Smooth muscle cell (in vitro differentiated cells): ENCODE data around the gene RACK1. TPM values are rescaled to one million over a fixed set of nuclear protein-coding genes. Genes with fewer than 3 reads are reported as not detected.

Experiments used
- DNase-seq: peaks from one replicate; lab custom pipeline; 2025; ENCODE audit not compliant: unreplicated experiment; lab: John Stamatoyannopoulos, UW
- H2AFZ ChIP-seq: fragments of 200-600 bp; sonication (generic); 2 replicates; pipeline ENCODE4 v1.6.0; 2016; ENCODE audit warnings: antibody characterized with exemption, low read depth, mild to moderate bottlenecking
- H3F3A ChIP-seq: fragments of 200-600 bp; sonication (generic); 2 replicates; pipeline ENCODE4 v1.6.0; 2017; ENCODE audit warnings: antibody characterized with exemption, low read depth
- H3K27ac ChIP-seq: fragments of 200-600 bp; sonication (generic); 2 replicates; pipeline ENCODE4 v1.5.1; 2016; ENCODE audit warnings: low read depth, mild to moderate bottlenecking
- H3K27me3 ChIP-seq: fragments of 200-600 bp; sonication (generic); 2 replicates; pipeline ENCODE4 v1.6.1; 2016; ENCODE audit warnings: low read depth, mild to moderate bottlenecking
- H3K36me3 ChIP-seq: fragments of 200-600 bp; sonication (generic); 2 replicates; pipeline ENCODE4 v1.5.1; 2016; ENCODE audit warnings: low read depth
- H3K4me1 ChIP-seq: fragments of 200-600 bp; sonication (generic); 2 replicates; pipeline ENCODE4 v1.5.1; 2016; ENCODE audit warnings: low read depth
- H3K4me2 ChIP-seq: fragments of 200-600 bp; sonication (generic); 2 replicates; pipeline ENCODE4 v1.6.0; 2016; ENCODE audit warnings: mild to moderate bottlenecking
- H3K4me3 ChIP-seq: fragments of 200-600 bp; sonication (generic); 2 replicates; pipeline ENCODE4 v1.5.1; 2016; ENCODE audit warnings: mild to moderate bottlenecking
- H3K79me2 ChIP-seq: fragments of 200-600 bp; sonication (generic); 2 replicates; pipeline ENCODE4 v1.6.0; 2016; ENCODE audit warnings: low read depth, mild to moderate bottlenecking
- H3K9ac ChIP-seq: fragments of 200-600 bp; sonication (generic); 2 replicates; pipeline ENCODE4 v1.6.0; 2016; ENCODE audit warnings: low read depth
- H3K9me3 ChIP-seq: fragments of 200-600 bp; sonication (generic); replicated peaks from 2 replicates; pipeline ENCODE4 v1.5.1; 2016; ENCODE audit warnings: low read depth
- H4K20me1 ChIP-seq: fragments of 200-600 bp; sonication (generic); 2 replicates; pipeline ENCODE4 v1.6.0; 2016; ENCODE audit warnings: low read depth
- CTCF ChIP-seq: fragments of 200-600 bp; sonication (generic); IDR thresholded peaks from 2 replicates; pipeline ENCODE4 v1.5.1; 2017; ENCODE audit warnings: borderline replicate concordance, mild to moderate bottlenecking, antibody characterized with exemption; ENCODE audit not compliant: insufficient read depth, poor library complexity, severe bottlenecking
- WGBS: methylation state at CpG from one replicate; pipeline ENCODE4 v1.1.7; 2016; ENCODE audit warnings: low lambda C conversion rate; 5-methylcytosine and 5-hydroxymethylcytosine counted together
- microRNA-seq: library from miRNA; unstranded; fragments of <30 nt; microRNA quantifications from one replicate; pipeline ENCODE4, GENCODE V29; 2016; ENCODE audit warnings: borderline number of aligned reads
- polyA plus RNA-seq: library from polyadenylated mRNA; unstranded; fragments of >200 nt; fragmentation: Nextera tagmentation; extraction: Ambion mirVana; gene quantifications from 2 replicates; pipeline ENCODE4 v1.2.1, GENCODE V29; 2016
- small RNA-seq: library from RNA; depleted of rRNA; stranded (forward); fragments of <200 nt; gene quantifications from one replicate; pipeline ENCODE3, GENCODE V24; 2014
- total RNA-seq: library from RNA; depleted of rRNA; stranded (reverse); fragments of >200 nt; gene quantifications from 2 replicates; pipeline ENCODE4 v1.2.3, GENCODE V29; 2014

Gene RACK1
- total and polyA plus RNA-seq, 2 experiments from 2014 or later = 617 to 2,098 TPM

DNA sequence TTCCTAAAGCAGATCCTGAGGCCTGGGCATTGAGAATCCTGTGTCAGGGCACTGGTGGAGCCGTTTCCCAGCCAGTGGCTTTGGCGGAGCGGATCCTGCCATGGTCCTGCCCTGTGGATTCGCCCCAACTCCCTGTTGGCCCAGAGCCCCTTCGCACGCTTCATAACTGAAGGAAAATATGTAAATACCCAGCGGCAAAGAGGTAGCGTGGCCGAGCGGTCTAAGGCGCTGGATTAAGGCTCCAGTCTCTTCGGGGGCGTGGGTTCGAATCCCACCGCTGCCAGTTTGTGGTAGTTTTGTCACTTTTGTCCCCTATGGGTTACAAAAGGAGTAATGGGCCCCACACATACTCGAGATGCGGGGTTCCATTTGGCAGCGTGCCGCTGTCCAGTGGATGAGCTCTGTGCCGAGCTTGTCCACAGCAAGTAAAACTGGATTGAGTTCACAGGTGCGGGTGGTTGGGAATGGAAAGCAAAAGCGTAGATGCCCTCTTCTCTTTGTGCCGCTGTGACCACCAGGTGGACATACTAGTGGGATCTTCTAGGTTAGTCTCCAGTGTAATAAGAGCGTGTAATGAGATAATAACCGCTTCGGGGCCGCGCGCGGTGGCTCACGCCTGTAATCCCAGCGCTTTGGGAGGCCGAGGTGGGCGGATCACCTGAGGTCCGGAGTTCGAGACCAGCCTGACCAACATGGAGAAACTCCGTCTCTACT, 56.0 kb downstream of the RACK1 start:
- WGBS = 2% methylated on average over 36 of the region's 37 CpGs
- Histone ChIP-seq H3K27me3 (no peaks in the 10 kb centered on the region), H3K36me3 (no peaks in the 10 kb centered on the region), H3K4me3 (peak overlapping the region; percentile 73), H3K9me3 (no peaks in the 10 kb centered on the region), H2AFZ (peak overlapping the region; percentile 74), H3K4me2 (peak overlapping the region; percentile 81), H3K79me2 (no peaks in the 10 kb centered on the region), H3K9ac (peak overlapping the region; percentile 50), H4K20me1 (no peaks in the 10 kb centered on the region), H3K27ac (peak overlapping the region; percentile 82), H3K4me1 (peaks cover 8% of the 10 kb centered on the region), H3F3A (peaks cover 3% of the 10 kb centered on the region)
- TF ChIP-seq CTCF = peak; percentile 40
- DNase-seq = no peak

- TF ChIP-seq CTCF = no peak
- Histone ChIP-seq H3K36me3 (no peaks in the 10 kb centered on the region), H3K4me1 (peaks cover 4% of the 10 kb centered on the region), H4K20me1 (no peaks in the 10 kb centered on the region), H3K4me2 (peak overlapping the region; percentile 81), H3K9ac (peak overlapping the region; percentile 50), H3K27me3 (no peaks in the 10 kb centered on the region), H2AFZ (peak overlapping the region; percentile 74), H3K4me3 (peak overlapping the region; percentile 73), H3F3A (peaks cover 3% of the 10 kb centered on the region), H3K79me2 (no peaks in the 10 kb centered on the region), H3K9me3 (no peaks in the 10 kb centered on the region), H3K27ac (peak overlapping the region; percentile 82)
- 27% methylated on average over 8 of the region's 8 CpGs for WGBS
- DNase-seq = no peak
Observed at GRCh38 chr5:181186986-181187499, 56.7 kb downstream of the RACK1 start.

Small RNAs within 50 kb of the gene (microRNA-seq; reads per million reads assigned to microRNA genes)
- gene MIR4638 = 2.9 reads per million

Small RNAs within 50 kb of the gene (small RNA-seq; reads per million reads assigned to genes)
- not detected for gene MIR4638
- not detected for gene SNORD95
- gene SNORD96A = not detected

Other genes starting within 250 kb of the RACK1 start
- gene BTNL9, start 203.6 kb downstream of the RACK1 start, total RNA-seq = not detected in 2 replicates
- gene BTNL9, start 203.6 kb downstream of the RACK1 start, polyA plus RNA-seq = not detected in 2 replicates
- gene OR2V1, start 112.7 kb downstream of the RACK1 start, total RNA-seq = not detected in 2 replicates
- gene OR2V1, start 112.7 kb downstream of the RACK1 start, polyA plus RNA-seq = not detected in 2 replicates
- gene OR2V2, start 96.3 kb downstream of the RACK1 start, total RNA-seq = not detected in 2 replicates
- not detected in 2 replicates for gene OR2V2, start 96.3 kb downstream of the RACK1 start, polyA plus RNA-seq
- 3.4 TPM in 1 of 2 replicates, not detected in the other for gene TRIM7, start 38.7 kb downstream of the RACK1 start, total RNA-seq
- gene TRIM7, start 38.7 kb downstream of the RACK1 start, polyA plus RNA-seq = 0.45 TPM in 1 of 2 replicates, not detected in the other
- 6.3 and 7.5 TPM in 2 replicates for gene TRIM41, start 20.6 kb downstream of the RACK1 start, total RNA-seq
- 2.4 and 2.6 TPM in 2 replicates for gene TRIM41, start 20.6 kb downstream of the RACK1 start, polyA plus RNA-seq
- gene TRIM52, start 17.2 kb upstream of the RACK1 start, total RNA-seq = 5.0 and 6.9 TPM in 2 replicates
- gene TRIM52, start 17.2 kb upstream of the RACK1 start, polyA plus RNA-seq = 3.2 and 4.8 TPM in 2 replicates
- 0.27 TPM in 1 of 2 replicates, not detected in the other for gene OR4F3, start 123.4 kb upstream of the RACK1 start, total RNA-seq
- gene OR4F3, start 123.4 kb upstream of the RACK1 start, polyA plus RNA-seq = not detected in 2 replicates